Cerebellar cortex (tissue), 1 donor: ENCODE results near the gene RAB15.
A peak's percentile ranks its signal among the peaks of the same experiment; 100 is the strongest.

Source experiments
- DNase-seq: peaks from one replicate; pipeline ENCODE4 v3.0.0-alpha.2; 2015; ENCODE audit warnings: low spot score

The RAB15 gene

DNA sequence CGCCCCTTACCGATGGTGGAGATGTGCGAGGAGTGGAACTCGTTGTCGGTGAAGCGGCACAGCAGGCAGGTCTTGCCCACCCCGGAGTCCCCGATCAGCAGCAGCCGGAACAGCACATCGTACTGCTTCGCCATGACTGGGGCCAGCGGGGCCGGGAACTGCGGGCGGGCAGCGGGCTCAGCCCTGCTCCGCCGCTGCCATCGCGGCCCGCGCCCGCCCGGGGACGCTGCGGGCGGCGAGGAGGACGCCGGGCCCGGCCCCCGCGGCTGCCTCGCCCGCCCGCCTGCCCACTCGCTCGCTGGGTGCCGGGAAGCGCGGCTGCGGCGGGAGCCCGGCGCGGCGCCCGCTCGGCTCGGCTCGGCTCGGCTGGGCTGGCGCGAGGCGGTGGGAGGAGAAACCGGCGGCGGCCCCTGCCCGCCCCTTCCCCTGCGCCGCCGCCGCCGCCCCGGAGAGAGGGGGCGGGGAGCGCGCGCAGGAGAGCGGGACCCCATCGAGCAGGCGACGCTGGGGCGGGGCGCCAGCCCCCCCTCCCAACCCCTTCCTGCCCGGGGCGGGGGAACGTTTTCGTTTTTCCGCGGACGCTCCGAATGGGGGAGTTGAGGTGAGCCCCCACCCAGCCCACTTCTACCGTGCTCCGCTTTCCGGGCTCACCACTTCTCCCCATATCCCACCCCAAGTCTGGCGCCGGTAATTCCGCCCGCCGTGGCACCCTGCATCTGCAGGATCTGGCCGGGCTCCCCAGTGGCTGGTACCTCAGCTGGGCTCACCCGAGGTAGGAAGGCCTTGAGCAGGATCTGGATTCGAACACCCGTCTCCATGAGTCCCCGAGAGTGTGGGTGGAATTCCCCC is at the start of gene RAB15:
RAB15 (minus strand) TSS at position 394 of the 849 bp plus-strand sequence; CDS start at position 134, 260 bp downstream.
- DNase-seq: peak; percentile 20

DNA sequence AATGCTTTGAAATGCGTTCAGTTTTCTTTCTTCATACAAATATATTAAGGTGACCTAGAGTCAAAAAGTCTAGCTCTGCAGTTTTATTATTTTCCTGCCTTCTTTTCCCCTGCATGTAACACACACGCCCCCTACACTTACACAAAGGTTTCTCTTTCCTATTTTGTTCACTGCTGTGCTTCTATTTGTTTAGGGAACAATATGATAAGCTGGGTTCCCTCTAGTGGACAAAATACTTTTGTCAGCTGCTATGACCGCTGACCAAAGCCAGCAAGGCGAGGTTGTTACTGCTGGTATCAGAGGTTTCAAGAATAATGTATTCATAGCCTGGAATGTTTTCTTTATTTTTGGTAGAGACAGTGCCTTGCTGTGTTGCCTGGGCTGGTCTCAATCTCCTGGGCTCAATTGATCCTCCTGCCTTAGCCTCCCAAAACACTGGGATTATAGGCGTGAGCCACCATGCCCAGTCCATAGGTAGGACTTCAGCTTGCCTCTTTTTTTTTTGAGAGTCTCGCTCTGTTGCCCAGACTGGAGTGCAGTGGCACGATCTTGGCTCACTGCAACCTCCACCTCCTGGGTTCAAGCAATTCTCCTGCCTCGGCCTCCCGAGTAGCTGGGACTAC is 47.9 kb upstream of the RAB15 start:
- peak; percentile 89 for DNase-seq

DNA sequence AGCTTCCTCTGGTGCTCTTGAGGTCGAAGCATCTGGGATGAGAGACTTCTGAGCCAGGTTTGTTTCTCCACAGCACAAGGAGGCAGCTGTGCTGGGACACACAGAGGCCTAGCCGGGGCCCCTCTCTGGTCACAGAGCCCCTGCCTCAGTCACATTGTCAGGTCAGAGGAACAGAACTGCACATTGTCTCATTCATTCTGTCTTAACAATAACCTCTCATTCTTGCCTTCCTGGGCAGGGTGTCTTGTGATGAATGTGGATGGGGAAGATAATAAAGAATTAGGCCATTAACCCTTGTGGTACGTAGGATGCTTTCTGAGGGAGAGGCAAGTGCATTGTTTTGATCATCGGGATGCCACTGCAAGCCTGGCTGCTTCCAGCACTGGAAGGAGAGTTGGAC is 44.3 kb upstream of the RAB15 start:
- DNase-seq: no peak

DNA sequence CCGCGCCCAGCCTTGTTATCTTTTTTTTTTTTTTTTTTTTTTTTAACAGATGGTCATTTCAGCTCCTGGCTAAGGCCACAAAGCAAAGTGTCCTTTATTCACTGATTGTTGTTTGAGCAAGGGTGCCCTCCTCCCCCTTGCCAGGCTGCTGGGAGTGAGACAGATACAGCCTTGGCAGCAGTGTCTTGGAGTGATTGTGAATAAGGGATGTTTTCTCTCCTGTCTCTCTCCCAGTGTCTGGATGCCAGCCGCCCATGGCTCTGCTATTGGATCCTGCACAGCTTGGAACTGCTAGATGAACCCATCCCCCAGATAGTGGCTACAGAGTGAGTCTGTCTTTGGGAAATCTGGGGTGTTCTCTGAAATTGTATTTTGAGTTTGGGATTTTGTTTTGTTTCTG is 43.3 kb upstream of the RAB15 start:
- peak; percentile 97 for DNase-seq

GRCh38 chr14:65012353-65012752 is 40.2 kb upstream of the RAB15 start:
- DNase-seq: no peak

DNA sequence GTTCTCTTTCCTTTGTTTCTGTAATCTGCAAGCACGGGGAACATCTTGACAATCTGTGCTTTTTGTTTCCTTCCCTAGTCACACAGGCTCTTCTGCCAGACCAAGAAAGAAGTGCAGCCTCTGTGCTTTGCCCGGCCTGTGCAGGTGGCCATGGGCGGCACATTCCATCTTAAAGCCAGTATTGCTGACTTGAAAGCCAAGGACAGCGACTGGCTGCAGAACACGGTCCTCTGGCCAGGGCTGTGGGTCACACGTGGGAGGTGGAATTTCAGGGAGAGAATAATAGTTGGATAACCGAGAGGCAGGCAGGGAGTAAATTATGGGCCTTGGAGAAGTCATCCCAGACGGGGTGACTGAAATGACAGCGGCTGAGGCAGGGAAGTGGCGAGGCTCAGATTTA is 39.4 kb upstream of the RAB15 start:
- no peak for DNase-seq

- DNase-seq: no peak
These were observed 38.2 kb upstream of the RAB15 start for GRCh38 chr14:65010211-65010931.

DNA sequence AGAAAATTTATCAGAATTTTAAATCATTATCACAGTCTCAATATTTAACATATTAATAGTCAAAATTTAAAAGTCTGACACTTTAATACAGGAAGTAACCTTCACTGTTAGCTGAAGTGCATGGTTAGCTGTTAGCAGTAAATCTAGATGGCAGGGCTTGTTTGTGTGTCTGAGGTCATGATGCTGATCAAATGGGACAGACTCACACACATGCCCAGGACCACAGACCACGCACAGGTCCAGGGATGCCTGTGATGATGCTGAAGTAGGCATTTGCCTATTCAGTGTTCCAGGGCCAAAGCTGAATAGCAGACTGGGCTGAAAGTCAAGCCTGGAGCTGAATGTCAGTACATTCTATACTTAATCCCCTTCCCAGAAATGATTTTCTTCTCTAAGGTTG is 35.1 kb upstream of the RAB15 start:
- no peak for DNase-seq

DNA sequence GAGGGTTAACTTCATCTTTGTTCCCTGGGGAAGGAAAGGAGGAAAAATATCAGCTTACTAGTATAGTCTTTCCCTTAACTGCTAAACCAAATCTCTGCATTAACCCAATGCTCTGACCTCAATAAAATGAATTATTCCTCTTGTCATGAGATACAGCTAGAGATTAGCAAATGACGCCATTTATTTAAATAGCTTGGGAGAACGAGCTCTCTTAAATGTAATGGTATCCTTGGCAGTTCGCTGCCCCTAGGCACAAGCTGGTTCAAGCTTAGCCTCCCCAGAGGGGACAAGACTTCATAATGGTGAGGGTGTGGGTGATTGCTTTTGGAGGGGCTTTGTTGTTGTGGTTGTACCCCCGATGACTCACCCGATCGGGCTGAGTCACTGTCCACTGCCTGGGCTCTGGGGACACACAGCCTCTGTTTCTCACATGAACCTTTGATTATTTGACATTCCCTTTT is 34.2 kb upstream of the RAB15 start:
- no peak for DNase-seq

- no peak for DNase-seq
These were observed 31.3 kb upstream of the RAB15 start for GRCh38 chr14:65003394-65003793.

GRCh38 chr14:65002586-65003210 is 30.6 kb upstream of the RAB15 start:
- no peak for DNase-seq

GRCh38 chr14:65001723-65002122 is 29.6 kb upstream of the RAB15 start:
- DNase-seq: no peak

- no peak for DNase-seq
These were observed 28.9 kb upstream of the RAB15 start for GRCh38 chr14:65000898-65001591.

- DNase-seq: no peak
These were observed 26.4 kb upstream of the RAB15 start for GRCh38 chr14:64998455-64998931.

DNA sequence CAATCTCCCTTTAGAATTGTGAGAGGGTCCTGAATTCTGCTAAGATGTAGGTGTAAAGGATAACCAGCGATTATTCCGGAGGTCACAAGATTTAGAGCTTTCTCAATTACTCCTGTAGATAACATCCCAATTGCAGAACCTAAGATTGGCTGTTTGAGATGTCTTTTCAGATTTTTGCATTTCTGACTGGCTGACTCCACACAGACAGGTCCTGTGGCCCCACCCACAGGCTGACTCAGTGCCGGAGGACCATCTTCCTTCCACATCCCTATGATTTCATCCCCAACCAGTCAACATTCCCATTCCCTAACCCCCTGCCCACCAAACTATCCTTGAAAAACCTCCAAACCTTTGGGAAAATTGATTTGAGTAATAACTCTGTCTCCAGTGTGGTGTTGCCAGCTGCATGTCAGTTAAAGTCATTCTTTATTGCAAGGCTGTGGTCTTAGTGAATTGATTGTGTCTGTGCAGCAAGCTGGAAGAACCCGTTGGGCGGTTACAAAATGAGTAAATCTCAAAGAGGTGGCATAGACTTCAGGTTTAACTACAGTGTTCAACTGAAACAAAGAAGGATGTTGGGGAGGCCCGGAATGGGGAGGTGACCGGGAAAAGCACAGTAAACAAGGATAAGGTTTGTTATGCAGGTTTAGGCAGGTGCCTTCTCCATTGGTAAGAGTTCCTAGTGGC is 25.1 kb upstream of the RAB15 start:
- no peak for DNase-seq

GRCh38 chr14:64995291-64995690 is 23.2 kb upstream of the RAB15 start:
- no peak for DNase-seq

DNA sequence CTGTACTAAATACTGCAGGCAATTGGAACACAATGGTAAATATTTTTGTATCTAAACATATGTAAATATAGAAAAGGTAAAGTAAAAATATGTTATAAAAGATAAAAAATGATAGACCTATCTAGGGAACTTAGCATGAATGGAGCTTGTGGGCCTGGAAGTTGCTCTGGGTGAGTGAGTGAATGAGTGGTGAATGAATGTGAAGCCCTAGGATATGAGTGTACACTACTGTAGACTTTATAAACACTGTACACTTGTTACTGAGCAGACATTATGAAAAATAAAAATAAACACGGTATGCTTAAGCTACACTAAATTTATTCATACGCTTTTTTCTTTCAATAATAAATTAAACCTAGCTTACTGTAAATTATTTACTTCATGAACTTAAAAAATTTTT is 22.4 kb upstream of the RAB15 start:
- no peak for DNase-seq

DNA sequence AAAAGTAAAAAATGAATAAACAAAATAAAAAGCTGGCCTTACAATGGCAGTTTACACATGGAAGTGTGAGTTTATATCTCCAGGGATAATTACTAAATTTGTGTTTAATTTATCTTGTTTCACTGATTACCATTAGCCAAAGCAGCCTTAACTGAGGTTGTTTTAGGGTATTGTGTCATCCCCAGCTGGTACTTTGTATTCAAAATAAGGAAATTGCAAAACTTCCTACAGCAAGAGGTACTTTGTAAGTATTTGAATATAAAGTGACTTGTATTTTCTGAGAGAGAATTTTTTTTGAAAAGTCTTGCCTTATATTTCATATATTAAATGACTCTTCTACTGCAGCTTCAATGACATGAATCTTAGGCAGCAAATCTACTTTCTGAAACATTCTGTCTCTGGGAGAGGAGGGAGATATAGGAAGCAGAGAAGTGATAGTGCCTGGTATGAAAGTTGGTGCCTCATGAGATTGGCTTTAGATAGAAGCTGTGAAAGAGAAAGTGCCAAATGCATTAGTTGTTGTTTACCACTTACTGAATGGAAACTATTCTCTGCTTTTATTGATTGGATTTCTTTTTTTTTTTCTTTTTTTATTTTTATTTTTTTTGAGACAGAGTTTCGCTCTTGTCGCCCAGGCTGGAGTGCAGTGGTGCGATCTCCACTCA is 21.3 kb upstream of the RAB15 start:
- no peak for DNase-seq

GRCh38 chr14:64992328-64992885 is 20.3 kb upstream of the RAB15 start:
- DNase-seq: no peak

GRCh38 chr14:64990939-64991338 is 18.8 kb upstream of the RAB15 start:
- DNase-seq: no peak
